OCI-LY3 (cell line): ENCODE measurements around the gene GRM8.

ENCODE experiments used
- H2AFZ ChIP-seq: fragments of 200-600, 300-600 bp; shearing (Covaris generic); 2 replicates; pipeline ENCODE4 v1.6.0; 2014; ENCODE audit warnings: antibody characterized with exemption, low read depth, low read length
- H3K27ac ChIP-seq: fragments of 200-600, 300-600 bp; sonication (generic); 2 replicates; pipeline ENCODE4 v1.5.1; 2014; ENCODE audit warnings: mild to moderate bottlenecking, low read length, moderate library complexity, mixed read lengths
- H3K27me3 ChIP-seq: fragments of 200-600, 300-600 bp; sonication (generic); 2 replicates; pipeline ENCODE4 v1.6.1; 2014; ENCODE audit warnings: low read depth, low read length, mixed read lengths
- H3K36me3 ChIP-seq: fragments of 200-600, 300-600 bp; sonication (generic); replicated peaks from 2 replicates; pipeline ENCODE3; 2014; ENCODE audit warnings: low read depth, low read length, mixed read lengths
- H3K4me1 ChIP-seq: fragments of 300-600, 200-600 bp; sonication (generic); 2 replicates; pipeline ENCODE4 v1.6.1; 2014; ENCODE audit warnings: low read length, mixed read lengths
- H3K4me2 ChIP-seq: fragments of 200-600, 300-600 bp; sonication (generic); 2 replicates; pipeline ENCODE4 v1.6.1; 2014; ENCODE audit warnings: low read length, mixed read lengths
- H3K4me3 ChIP-seq: fragments of 300-600, 200-600 bp; sonication (generic); 2 replicates; pipeline ENCODE4 v1.5.1; 2014; ENCODE audit warnings: antibody characterized with exemption, mild to moderate bottlenecking, low read length, moderate library complexity
- H3K79me2 ChIP-seq: fragments of 300-600, 200-600 bp; shearing (Covaris generic); 2 replicates; pipeline ENCODE4 v1.6.1; 2014; ENCODE audit warnings: mild to moderate bottlenecking, low read length, mixed read lengths
- H3K9ac ChIP-seq: fragments of 300-600, 200-600 bp; shearing (Covaris generic); 2 replicates; pipeline ENCODE4 v1.6.0; 2014; ENCODE audit warnings: mild to moderate bottlenecking, low read length, moderate library complexity
- H3K9me3 ChIP-seq: fragments of 200-600, 300-600 bp; shearing (Covaris generic); 2 replicates; pipeline ENCODE4 v1.6.1; 2014; ENCODE audit warnings: low read length, mixed read lengths; ENCODE audit not compliant: insufficient read depth
- H4K20me1 ChIP-seq: fragments of 200-600, 300-600 bp; sonication (generic); 2 replicates; pipeline ENCODE4 v1.6.1; 2016; ENCODE audit warnings: low read length, mixed read lengths; ENCODE audit not compliant: insufficient read depth
- CTCF ChIP-seq: fragments of 200-600, 300-600 bp; sonication (generic); IDR thresholded peaks from 2 replicates; pipeline ENCODE4 v1.5.1; 2014; ENCODE audit warnings: antibody characterized with exemption, low read length, low read depth
- EZH2phosphoT487 ChIP-seq: fragments of 200-600 bp; shearing (Covaris generic); IDR thresholded peaks from 2 replicates; pipeline ENCODE4 v1.6.1; 2018; ENCODE audit warnings: antibody characterized with exemption, mixed run types, low read depth

GRM8 gene

GRCh38 chr7:126760914-126761577, 491.7 kb downstream of the GRM8 start:
- Histone ChIP-seq H3K27ac (no peak overlapping the region), H4K20me1 (no peaks in the 10 kb centered on the region), H3K36me3 (no peaks in the 10 kb centered on the region), H3K79me2 (no peaks in the 10 kb centered on the region), H2AFZ (0 out of 2 replicates have a peak overlapping the region, but pooled peaks have one; percentile 52), H3K9me3 (no peaks in the 10 kb centered on the region), H3K4me1 (peaks cover 7% of the 10 kb centered on the region), H3K4me2 (no peak overlapping the region), H3K27me3 (no peaks in the 10 kb centered on the region), H3K9ac (no peak overlapping the region), H3K4me3 (no peak overlapping the region)
- TF ChIP-seq CTCF (no peak), EZH2phosphoT487 (no peak)

- no peaks in the 10 kb centered on the region for H3K36me3 ChIP-seq
- peaks cover 5% of the 10 kb centered on the region for H3K4me1 ChIP-seq
- H3K27ac ChIP-seq = no peak overlapping the region
- H3K27me3 ChIP-seq = no peaks in the 10 kb centered on the region
- no peaks in the 10 kb centered on the region for H3K79me2 ChIP-seq
- no peaks in the 10 kb centered on the region for H4K20me1 ChIP-seq
- H2AFZ ChIP-seq = no peak overlapping the region
- no peak for TF ChIP-seq CTCF
- TF ChIP-seq EZH2phosphoT487 = no peak
- no peak overlapping the region for H3K4me3 ChIP-seq
- H3K4me2 ChIP-seq = no peak overlapping the region
- no peaks in the 10 kb centered on the region for H3K9me3 ChIP-seq
- H3K9ac ChIP-seq = no peak overlapping the region
Observed at GRCh38 chr7:126755381-126755780, 497.4 kb downstream of the GRM8 start.

- Histone ChIP-seq H3K4me3 (peak overlapping the region; percentile 39), H4K20me1 (no peaks in the 10 kb centered on the region), H3K9ac (no peak overlapping the region; the same call in 1 of the 2 replicates), H3K36me3 (no peaks in the 10 kb centered on the region), H3K79me2 (no peaks in the 10 kb centered on the region), H2AFZ (peak overlapping the region; percentile 48; the same call in 1 of the 2 replicates), H3K27me3 (no peaks in the 10 kb centered on the region), H3K27ac (no peak overlapping the region), H3K4me1 (peaks cover 13% of the 10 kb centered on the region), H3K4me2 (peak overlapping the region; percentile 47), H3K9me3 (no peaks in the 10 kb centered on the region)
- TF ChIP-seq CTCF (no peak), EZH2phosphoT487 (no peak)
Observed at GRCh38 chr7:126750207-126750911, 502.4 kb downstream of the GRM8 start.

- H3K9me3 ChIP-seq = no peaks in the 10 kb centered on the region
- H3K4me1 ChIP-seq = no peaks in the 10 kb centered on the region
- H3K4me2 ChIP-seq = no peak overlapping the region
- no peaks in the 10 kb centered on the region for H3K27me3 ChIP-seq
- no peaks in the 10 kb centered on the region for H3K36me3 ChIP-seq
- H3K4me3 ChIP-seq = no peak overlapping the region
- H3K27ac ChIP-seq = no peak overlapping the region
- H3K79me2 ChIP-seq = no peaks in the 10 kb centered on the region
- no peak overlapping the region for H3K9ac ChIP-seq
- no peak for TF ChIP-seq EZH2phosphoT487
- no peaks in the 10 kb centered on the region for H4K20me1 ChIP-seq
- no peak overlapping the region for H2AFZ ChIP-seq
Observed at GRCh38 chr7:126728967-126729366, 523.8 kb downstream of the GRM8 start.
